Skeletal muscle satellite cell (primary cell): ENCODE results near the gene ITGA11.
"Not testable (repeated sequence)": the region's sequence is repeated elsewhere in the genome, so short reads cannot be mapped to it uniquely, and the experiment has no call there.

Experiments used
- H3K27me3 ChIP-seq: 2 replicates; pipeline ENCODE4 v1.7.0; 2013; ENCODE audit warnings: low read length; ENCODE audit not compliant: control insufficient read depth, insufficient read depth
- H3K36me3 ChIP-seq: 2 replicates; pipeline ENCODE4 v1.7.0; 2013; ENCODE audit warnings: mild to moderate bottlenecking, control low read depth, low read length; ENCODE audit not compliant: insufficient read depth
- H3K4me1 ChIP-seq: 2 replicates; pipeline ENCODE4 v1.7.0; 2013; ENCODE audit warnings: low read length; ENCODE audit not compliant: control insufficient read depth, insufficient read depth
- H3K4me2 ChIP-seq: 2 replicates; pipeline ENCODE4 v1.7.0; 2013; ENCODE audit warnings: mild to moderate bottlenecking, low read length
- H3K4me3 ChIP-seq: 2 replicates; pipeline ENCODE4 v1.7.0; 2013; ENCODE audit warnings: low read length
- H3K9ac ChIP-seq: 2 replicates; pipeline ENCODE4 v1.7.0; 2013; ENCODE audit warnings: mild to moderate bottlenecking, low read depth, low read length, moderate library complexity
- H3K9me3 ChIP-seq: replicated peaks from 2 replicates; pipeline ENCODE4 v1.7.0; 2013; ENCODE audit warnings: mild to moderate bottlenecking, control low read depth, low read length

The ITGA11 gene

DNA sequence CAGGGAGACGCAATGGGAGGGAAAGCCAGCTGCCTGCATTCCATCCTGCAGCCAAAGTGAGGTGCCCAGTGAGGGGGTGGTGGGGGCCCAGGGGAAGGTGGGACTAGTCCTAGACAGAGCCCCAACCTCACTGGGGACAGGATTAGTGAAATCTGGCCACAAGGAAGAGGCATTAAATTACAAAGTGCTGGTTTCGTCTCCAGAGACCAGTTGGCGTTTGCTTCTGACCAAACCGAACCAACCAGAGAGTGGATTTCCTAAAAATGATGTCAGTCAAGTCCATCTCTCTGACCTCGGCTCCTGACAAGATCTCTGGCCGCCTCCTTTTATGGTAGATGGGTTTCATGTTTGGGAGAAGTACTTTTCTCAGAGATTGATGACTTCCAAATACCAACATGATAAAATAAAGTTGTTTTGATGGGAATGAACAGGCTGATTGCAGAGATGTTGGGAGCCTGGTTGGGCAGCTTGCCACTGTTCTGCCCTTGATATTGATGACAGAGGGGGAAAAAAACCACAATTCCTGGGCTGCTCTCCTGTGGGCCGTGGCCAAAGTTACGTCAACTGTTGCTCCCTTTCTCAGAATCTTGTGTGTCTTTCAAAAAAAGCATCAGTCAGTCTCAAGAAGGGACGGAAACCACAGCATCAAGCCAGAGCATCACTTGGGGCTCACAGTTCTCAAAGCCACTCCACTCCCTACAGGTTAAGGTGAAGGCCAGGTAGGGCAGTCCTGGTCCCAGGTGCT is 24.6 kb downstream of the ITGA11 start:
- Histone ChIP-seq H3K4me2 (no peak overlapping the region), H3K4me1 (no peaks in the 10 kb centered on the region), H3K9me3 (no peaks in the 10 kb centered on the region), H3K4me3 (no peak overlapping the region), H3K27me3 (peaks cover 27% of the 10 kb centered on the region), H3K36me3 (peaks cover 3% of the 10 kb centered on the region), H3K9ac (no peak overlapping the region)

DNA sequence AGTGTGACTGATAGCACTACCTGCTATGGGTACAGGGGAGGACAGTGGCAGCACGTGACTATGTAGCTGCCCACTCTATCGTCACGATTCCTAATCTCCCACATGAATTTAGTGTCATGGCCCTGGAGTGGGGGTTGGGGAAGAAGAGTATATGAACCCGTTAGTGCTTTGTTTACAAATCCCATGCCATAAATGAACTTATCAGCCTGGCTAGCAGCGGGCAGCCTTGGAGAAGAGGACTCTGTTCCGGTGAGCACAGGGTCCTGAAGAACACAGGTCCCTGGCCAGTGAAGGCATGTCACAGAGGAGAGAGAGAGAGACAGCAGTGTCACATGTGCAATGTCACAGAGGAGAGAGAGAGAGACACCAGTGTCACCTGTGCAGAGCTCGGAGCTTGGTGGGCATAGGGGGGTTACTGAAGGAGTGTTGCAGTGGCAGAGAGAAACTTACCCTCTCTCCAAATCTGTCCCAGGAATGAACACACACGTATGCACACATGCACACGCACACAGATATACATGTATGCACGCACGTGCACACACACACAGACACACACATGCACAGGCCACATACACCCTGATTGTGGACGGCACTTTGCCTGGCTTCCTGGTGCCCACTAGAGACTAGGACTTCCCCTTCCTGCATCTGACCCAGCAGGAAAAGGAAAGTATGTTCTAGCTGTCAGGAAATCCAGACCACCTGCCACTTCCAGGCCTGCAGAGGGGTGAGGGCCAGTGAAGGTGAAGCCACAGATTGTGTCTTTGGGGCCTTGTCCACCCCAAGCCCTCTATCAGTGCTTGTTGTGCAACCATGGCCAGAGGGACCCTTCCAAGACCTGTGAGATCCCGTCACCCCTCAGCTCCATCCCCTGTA is 26.3 kb downstream of the ITGA11 start:
- H3K9me3 ChIP-seq, result no peaks in the 10 kb centered on the region
- no peak overlapping the region for H3K4me3 ChIP-seq
- H3K4me1 ChIP-seq, result no peaks in the 10 kb centered on the region
- H3K4me2 ChIP-seq, result no peak overlapping the region
- H3K27me3 ChIP-seq, result peaks cover 27% of the 10 kb centered on the region
- peaks cover 3% of the 10 kb centered on the region for H3K36me3 ChIP-seq
- no peak overlapping the region for H3K9ac ChIP-seq

DNA sequence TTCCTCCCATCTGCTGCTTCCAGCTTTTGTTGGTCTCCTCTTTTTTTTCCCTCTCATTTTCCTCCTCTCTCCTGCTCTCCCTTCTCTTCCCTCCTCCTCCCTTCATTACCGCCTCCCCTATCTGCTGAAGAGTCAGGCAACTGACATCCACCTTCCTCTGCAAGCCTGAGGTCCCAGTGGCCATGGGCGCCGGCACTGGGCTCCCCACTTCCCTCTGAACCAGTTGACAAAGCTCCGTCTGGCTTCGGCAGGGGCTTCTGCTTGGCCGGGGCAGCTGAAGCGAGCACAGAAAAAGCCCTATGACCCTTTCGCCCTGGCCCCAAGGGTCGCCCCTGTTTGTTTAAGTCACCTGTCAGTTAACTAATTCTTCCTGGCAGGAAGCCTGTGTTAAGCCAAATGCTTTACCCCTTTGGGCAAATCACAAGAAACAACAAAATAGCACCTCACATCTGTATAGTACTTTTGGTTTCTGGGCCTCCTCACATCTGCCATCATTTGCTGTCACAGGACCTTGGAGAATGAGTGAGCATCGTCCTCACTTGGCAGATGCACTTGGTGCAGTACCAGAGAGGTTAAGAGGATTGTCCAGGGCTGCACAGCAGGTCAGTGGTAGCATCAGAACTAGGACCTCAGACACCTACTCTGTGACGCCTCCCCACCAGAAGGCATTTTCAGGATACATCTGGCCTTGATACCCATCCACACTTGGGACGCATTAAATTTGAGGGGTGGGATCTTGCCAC is 27.7 kb downstream of the ITGA11 start:
- peaks cover 22% of the 10 kb centered on the region for H3K27me3 ChIP-seq
- H3K4me2 ChIP-seq, result no peak overlapping the region
- no peaks in the 10 kb centered on the region for H3K9me3 ChIP-seq
- H3K9ac ChIP-seq, result no peak overlapping the region
- peaks cover 3% of the 10 kb centered on the region for H3K36me3 ChIP-seq
- no peak overlapping the region for H3K4me3 ChIP-seq
- no peaks in the 10 kb centered on the region for H3K4me1 ChIP-seq

- no peak overlapping the region for H3K4me3 ChIP-seq
- H3K4me2 ChIP-seq, result no peak overlapping the region
- no peak overlapping the region for H3K9ac ChIP-seq
- H3K4me1 ChIP-seq, result no peaks in the 10 kb centered on the region
- H3K9me3 ChIP-seq, result no peaks in the 10 kb centered on the region
- H3K36me3 ChIP-seq, result peaks cover 3% of the 10 kb centered on the region
- H3K27me3 ChIP-seq, result peaks cover 13% of the 10 kb centered on the region
These were observed 28.6 kb downstream of the ITGA11 start for GRCh38 chr15:68403161-68403941.

DNA sequence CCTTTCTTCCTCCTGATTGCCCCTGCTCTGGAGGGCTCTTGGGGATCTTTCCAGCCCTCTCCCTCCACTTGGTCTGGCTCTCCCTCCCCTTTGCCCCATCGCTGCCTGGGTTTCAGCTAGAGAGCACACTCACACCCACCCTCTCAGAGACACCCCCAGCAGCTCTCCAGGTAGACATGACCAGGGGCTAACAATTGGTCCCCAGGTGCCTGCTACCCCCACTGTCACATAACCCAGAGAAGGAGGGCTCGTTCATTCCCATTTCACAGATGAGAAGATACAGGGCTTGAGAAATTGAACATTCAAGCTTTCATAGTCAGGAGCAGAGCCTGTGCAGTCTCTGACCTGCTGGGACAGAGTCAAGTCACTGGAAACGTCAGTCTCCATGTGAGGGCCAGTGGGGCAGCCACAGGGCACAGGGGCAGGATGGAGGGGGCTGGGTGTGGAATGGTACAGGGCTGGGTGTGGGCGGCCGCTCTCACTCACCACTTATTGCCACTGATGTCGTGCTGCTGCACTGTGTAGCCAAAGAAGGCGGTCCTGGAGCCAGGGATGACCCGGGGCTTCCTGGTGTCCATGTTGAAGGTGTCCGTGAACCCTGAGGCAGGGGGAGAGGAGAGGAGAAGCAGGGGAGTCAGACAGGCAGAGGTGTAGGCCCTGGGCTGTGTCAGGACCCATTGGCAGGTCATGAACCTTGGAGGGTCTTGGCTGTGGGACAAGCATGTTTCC is 29.4 kb downstream of the ITGA11 start:
- Histone ChIP-seq H3K4me3 (no peak overlapping the region), H3K4me1 (no peaks in the 10 kb centered on the region), H3K9ac (no peak overlapping the region), H3K9me3 (no peaks in the 10 kb centered on the region), H3K4me2 (no peak overlapping the region), H3K36me3 (peaks cover 3% of the 10 kb centered on the region), H3K27me3 (peaks cover 6% of the 10 kb centered on the region)

GRCh38 chr15:68401496-68402431 is 30.2 kb downstream of the ITGA11 start:
- H3K9me3 ChIP-seq, result no peaks in the 10 kb centered on the region
- no peak overlapping the region for H3K4me3 ChIP-seq
- no peaks in the 10 kb centered on the region for H3K4me1 ChIP-seq
- H3K9ac ChIP-seq, result no peak overlapping the region
- H3K36me3 ChIP-seq, result peaks cover 3% of the 10 kb centered on the region
- peaks cover 3% of the 10 kb centered on the region for H3K27me3 ChIP-seq
- no peak overlapping the region for H3K4me2 ChIP-seq

GRCh38 chr15:68400066-68400456 is 31.9 kb downstream of the ITGA11 start:
- no peaks in the 10 kb centered on the region for H3K27me3 ChIP-seq
- no peak overlapping the region for H3K4me2 ChIP-seq
- no peaks in the 10 kb centered on the region for H3K36me3 ChIP-seq
- no peaks in the 10 kb centered on the region for H3K4me1 ChIP-seq
- H3K9ac ChIP-seq, result no peak overlapping the region
- H3K4me3 ChIP-seq, result no peak overlapping the region
- no peaks in the 10 kb centered on the region for H3K9me3 ChIP-seq

GRCh38 chr15:68399096-68400065 is 32.6 kb downstream of the ITGA11 start:
- no peaks in the 10 kb centered on the region for H3K36me3 ChIP-seq
- H3K4me3 ChIP-seq, result no peak overlapping the region
- no peaks in the 10 kb centered on the region for H3K27me3 ChIP-seq
- H3K4me1 ChIP-seq, result no peaks in the 10 kb centered on the region
- H3K4me2 ChIP-seq, result no peak overlapping the region
- no peaks in the 10 kb centered on the region for H3K9me3 ChIP-seq
- H3K9ac ChIP-seq, result no peak overlapping the region

- not testable (repeated sequence) for H3K9me3 ChIP-seq, H3K4me2 ChIP-seq, H3K27me3 ChIP-seq, H3K4me1 ChIP-seq, H3K36me3 ChIP-seq, H3K4me3 ChIP-seq, H3K9ac ChIP-seq
These were observed 34.0 kb downstream of the ITGA11 start for GRCh38 chr15:68397999-68398398.
